Stromal cell of bone marrow (primary cell): ENCODE results near the gene PSMD9.

Experiments used
- DNase-seq: peaks from one replicate; pipeline ENCODE4 v3.0.0-alpha.2; 2012; ENCODE audit warnings: low read depth

Gene PSMD9

DNA sequence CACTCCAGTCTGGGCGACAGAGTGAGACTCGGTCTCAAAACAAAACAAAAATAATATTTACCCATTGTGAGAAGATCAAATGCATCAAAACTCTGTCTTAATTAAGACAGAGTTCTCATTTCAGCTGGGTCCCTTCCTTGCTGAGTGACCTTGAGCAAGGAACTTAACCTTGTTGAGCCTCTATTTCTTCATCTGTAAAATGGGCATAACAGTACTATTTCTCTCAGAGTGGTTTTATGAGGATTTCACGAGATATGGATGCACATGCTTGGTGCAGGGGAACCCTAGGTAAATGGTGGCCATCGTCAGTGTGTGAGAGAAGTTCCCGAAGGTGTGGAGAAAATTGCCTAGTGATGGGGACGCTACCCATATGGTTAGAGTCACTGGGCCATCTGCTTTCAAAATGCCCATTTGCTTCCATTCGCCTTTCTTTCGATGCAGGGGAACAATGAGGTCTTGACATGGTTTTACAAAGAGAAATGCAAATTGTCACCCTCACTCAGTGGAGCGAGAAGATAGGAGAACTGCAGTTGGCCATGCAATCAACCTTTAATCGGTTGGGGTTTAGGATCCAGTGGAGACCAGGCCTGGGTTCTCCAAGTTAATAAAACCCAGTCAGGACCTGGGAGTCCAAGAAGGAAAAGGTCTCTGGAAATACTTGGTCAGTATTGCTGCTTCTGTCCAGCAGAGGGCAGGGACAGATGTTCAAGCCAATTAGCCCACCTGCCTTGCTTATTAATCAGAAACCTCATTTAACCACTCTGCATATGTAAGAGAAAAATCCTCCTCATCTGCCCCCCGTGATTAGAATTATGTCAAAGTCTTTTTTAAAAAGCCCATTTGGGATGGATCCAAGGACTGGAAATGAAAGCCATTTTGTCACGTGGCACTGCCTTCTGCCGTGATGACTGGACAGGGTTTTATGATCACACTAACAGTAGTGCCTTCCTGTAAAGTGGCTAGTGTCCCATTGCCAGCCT is 67.0 kb downstream of the PSMD9 start:
- DNase-seq, result no peak

GRCh38 chr12:121957861-121958515 is 69.4 kb downstream of the PSMD9 start:
- no peak for DNase-seq

GRCh38 chr12:121958541-121959240 is 70.1 kb downstream of the PSMD9 start:
- no peak for DNase-seq

DNA sequence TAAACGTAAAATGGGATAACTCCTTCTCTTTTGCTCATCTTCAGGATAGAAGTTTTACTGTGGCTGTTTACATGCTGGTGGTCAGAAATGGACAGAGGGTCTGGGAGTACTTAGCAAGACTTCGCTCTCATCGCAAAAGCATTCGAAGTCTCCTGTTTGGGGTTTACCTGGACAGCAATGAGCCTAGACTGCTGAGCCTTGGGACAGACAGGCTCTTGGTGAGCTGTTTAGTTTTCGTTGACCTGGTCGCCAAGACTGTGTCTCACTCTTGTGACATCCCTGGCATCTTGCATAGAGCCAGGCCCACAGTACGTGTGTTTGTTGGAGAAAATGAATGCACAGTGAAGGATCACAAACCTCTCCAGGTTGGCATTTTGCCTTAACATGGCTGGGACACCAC is 72.0 kb downstream of the PSMD9 start:
- no peak for DNase-seq

DNA sequence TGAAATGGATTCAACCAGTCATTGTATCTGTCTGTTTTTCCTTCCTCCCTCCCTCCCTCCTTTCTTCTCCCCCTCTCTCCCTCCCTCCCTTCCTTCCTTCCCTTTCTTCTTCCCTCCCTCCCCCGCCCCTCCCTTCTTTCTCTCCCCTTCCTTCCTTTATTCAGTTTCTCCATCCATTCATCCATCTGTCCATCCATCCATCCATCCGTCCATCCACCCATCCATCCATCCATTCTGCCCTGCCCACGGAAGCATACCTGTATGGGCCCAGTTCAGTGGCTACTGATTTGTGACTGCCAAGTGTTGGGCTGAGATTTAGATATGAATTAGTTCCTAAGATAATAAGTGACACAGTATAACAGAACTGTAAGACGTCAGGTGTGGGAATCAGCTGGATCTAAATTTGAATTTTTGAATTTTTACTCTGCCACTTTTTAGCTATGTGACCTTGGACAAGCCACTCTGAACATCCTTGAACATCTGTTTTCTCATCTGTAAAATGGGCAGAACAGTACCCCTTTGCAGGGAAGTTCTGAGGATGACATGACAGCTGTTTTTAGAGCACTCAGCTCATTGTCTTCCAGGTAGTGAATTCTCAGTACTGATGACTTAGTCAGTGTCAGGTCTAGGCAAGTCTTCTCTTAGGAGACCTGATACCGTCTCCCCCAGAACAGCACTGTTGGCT is 72.7 kb downstream of the PSMD9 start:
- no peak for DNase-seq

DNA sequence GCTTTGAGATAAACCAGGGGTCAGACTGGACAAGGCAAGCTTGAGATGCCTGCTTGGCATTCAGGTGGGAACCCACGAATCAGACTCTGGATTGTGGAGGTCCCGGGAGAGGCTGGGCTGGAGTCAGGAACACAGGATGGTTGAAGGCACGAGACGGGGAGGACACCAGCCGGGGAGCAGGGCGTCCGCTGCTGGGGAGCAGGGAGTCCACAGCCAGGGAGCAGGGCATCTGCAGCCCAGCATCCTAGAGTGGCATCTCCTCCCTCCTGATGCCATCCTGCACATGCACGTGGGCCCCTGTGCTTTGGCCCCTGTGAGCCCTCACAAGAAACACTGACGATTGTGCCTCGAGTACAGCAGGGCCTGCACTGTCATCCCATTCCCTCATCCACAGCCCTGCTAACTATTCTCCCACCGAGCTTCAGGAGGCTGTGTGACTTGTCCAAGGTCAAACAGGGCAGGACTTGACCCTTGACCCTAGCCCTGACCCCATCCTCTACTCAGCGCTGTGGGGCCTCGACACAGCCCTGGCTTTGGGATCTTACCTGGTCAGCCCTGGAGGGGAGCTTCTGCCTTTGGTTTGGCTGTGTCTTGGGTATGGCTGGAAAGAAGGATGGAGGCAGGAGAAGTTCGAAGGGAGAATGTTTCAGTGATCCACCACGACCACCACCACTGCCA is 74.9 kb downstream of the PSMD9 start:
- DNase-seq, result no peak

DNA sequence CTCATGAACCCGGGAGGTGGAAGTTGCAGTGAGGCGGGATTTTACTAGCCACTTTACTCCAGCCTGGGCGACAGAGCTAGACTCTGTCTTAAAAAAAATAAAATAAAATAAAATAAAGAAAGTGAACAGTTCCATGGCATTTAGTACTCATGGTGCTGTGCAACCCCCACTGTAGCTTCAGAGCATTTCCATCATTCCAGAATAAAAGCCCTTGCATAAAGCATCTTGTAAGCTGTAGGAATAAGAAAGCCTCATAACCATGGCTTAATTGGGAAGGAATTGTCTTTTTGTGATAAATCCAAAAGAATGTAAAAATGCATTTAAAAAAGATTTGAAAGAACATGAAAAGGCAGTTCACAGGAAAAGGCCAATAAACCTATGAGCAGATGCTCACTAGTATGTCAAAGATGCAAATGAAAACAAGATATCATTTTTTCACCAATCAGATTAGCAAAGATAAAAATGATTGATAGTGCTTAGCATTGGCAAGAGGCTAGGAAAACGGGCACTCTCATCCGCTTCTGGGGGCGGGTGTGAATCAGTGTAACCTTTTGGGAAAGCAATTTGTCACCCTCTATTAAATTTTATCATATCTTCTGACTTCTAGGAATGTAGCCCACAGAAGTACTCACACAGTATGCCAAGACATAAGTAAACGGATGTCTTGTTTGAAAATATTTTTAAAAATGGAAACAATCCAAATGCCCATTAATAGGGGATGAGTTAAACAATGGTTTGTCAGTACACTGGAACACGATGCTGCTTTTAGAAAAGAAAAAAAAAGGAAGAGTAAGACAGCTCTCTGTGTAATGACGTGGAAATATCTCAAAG is 76.4 kb downstream of the PSMD9 start:
- DNase-seq, result peak; percentile 36

GRCh38 chr12:121966959-121967358 is 78.4 kb downstream of the PSMD9 start:
- DNase-seq, result peak; percentile 42
